Posterior cingulate gyrus (tissue), 11 donors: ENCODE measurements around the gene JARID2.

ENCODE experiments used
- DNase-seq, 10 donors: peaks; one replicate each; pipeline versions ENCODE4 v3.0.0 to v3.0.0-alpha.2; 2020 to 2021; ENCODE audit warnings: mixed read lengths in 3 of 10
- intact Hi-C: fragments of 100-400 bp; cut with DNase I; formaldehyde crosslinking; loops from one replicate; pipeline ENCODE4 v1.15.1; 2023

The JARID2 gene

DNA sequence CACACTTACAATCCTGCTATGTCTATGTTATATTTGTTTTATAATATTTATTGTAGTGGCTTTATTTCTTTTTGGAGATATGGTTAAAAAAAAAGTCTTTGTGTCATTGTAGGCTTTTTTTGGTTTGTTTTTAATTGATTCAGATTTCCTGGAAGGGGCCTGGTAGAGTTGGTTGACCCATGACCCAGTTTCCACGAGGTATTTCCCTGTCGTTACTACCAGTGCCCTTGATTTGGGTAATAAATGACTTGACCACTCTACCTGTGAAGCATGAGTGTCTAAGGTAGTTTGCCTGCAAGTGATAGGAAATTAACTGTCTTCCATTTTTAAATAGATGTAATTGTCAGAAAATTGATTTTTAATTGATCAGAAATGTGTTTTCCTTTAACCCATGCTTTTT lies 121.0 kb downstream of the JARID2 start:
- intact Hi-C loops, result no loop called here
- DNase-seq, result no peak

DNA sequence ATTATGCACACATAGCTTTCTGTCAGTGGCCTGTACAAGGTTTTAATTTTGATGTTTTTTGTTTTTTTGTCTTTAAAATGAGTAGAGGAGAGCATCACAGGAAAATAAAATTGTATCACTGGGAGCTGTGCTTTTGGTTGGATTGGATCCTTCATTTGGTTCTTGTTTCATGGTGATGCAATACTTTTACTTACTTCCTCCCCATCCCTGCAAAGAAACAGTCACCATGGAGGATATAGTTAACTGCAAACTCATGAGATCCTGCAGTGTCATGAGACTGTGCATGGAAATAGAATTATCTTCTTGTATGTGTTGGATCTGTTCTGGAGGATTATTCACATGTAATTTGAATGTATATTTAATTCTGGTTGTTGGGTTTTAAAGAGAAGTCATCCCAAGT lies 122.3 kb downstream of the JARID2 start:
- intact Hi-C loops, result no loop called here
- DNase-seq, result no peak

GRCh38 chr6:15368873-15369272 lies 123.0 kb downstream of the JARID2 start:
- intact Hi-C loops, result no loop called here
- DNase-seq, result no peak

- no peak for DNase-seq
- intact Hi-C loops, result no loop called here
Observed at GRCh38 chr6:15369838-15370237, 124.0 kb downstream of the JARID2 start.

DNA sequence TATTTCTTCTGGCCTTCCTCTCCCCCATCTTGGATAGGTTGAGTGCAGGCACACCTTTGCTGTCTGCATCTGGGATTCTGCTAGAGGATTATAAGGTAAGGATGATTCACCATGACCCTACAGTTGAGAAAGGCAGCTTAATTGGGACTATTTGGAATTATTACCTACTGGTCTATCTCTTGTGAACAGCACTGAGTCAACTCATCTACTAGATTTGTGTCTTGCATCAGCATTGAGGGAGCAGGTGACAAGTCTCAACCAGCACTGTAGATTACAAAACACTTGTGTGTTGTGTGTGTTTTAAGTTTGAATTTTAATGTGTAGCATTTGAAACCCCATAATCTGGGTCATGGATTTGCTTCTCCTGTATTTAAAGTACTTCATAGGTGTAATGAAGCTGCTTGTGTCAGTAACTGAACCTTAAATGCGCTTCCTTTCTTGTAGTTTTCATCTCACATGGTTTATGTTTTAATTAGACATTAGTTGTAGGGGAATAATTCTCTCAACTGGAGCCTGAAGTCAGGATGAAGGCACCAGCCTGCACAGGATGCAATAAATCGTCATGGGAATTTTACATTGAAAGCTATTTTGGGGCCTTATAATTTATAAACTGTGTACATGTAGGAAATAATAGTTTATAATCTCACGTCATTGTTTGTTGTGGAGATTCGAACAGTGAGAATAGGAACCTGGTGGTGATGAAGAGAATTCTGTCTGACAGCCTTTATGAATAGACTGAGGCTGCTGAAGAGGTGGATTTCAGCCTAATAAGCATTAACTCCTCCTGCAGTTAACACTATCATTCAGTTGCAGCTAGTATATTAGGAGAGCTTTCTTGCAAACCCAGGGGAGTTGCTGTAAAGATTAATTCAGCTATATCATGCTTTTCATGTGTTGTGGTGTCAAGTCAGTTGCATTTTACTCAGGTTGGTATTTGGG lies 125.1 kb downstream of the JARID2 start:
- intact Hi-C loops, result no loop called here

GRCh38 chr6:15372932-15373331 lies 127.1 kb downstream of the JARID2 start:
- no peak for DNase-seq
- intact Hi-C loops, result no loop called here

More for the DNA sequence above, 125.1 kb downstream of the JARID2 start:
- DNase-seq, result no peak

GRCh38 chr6:15374119-15374518 lies 128.2 kb downstream of the JARID2 start:
- intact Hi-C loops, result no loop called here

DNA sequence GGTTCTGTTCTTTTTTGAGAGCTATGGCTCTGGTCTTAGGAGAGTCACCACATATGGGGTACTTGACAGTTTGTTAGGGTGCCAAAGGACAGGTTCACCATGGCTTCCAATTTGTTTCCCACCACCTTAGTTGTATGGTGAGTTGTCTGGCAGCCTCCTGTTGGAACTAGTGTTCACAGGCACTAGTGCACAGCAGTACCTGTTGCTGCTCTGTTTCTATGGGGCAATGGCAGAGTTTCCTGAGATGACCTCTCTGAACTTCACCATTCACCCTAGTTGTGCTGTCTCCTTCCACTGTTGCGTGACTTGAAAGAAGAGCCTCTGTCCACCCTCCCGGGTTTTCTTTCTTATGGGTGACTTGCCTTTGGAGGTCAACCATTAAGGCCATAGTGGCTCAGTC lies 129.1 kb downstream of the JARID2 start:
- no peak for DNase-seq
- intact Hi-C loops, result no loop called here

More at GRCh38 chr6:15374119-15374518, 128.2 kb downstream of the JARID2 start:
- no peak for DNase-seq

DNA sequence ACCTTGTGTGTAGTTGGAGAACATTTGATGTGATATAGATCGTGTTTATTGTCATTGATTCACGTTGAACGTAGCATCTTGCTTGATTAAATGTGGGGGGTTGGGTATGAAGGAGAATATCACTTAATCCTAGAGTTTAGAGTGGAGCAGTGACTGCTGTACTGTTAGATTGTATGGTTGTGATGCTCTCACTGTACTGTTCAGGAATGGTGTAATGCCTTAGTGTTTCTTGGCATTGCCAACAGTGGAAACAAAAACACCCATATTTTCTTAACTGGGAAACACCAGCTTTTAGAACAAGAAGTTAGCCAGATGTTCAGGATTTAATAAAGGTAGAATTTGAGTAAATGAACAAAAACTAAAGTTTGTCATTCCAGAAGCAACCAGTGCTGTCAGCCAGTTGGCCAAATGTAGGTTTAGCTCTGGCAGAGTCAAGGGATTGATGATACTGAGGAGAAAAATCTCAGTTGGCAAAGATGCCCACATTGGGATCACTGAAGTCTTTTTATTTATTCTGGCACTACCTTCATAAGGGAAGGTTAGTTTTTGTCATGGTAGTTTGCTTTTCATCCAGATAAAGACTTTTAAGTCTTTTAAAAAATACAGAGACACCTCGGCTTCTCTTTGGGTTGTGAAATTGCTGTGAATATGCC lies 129.9 kb downstream of the JARID2 start:
- intact Hi-C loops, result no loop called here
- DNase-seq, result no peak

DNA sequence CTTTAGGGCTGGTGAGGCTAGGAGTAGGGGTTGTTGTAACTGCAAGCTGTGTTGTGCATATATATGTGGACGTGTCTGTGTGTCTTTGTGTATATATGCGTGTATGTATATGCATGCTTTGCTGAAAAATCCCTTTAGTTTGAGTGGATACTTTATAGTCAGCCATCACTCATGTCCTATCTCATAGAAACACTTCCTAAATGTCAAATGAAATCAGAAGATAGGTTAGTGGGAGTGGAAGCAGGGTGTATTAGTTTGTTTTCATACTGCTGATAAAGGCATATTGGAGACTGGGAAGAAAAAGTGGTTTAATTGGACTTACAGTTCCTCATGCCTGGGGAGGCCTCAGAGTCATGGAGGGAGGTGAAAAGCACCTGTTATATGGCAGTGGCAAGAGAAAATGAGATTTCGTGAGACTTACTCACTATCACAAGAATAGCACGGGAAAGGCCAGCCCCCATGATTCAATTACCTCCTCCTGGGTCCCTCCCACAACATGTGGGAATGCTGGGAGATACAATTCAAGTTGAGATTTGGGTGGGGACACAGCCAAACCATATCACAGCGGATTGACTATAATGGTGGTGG lies 131.1 kb downstream of the JARID2 start:
- intact Hi-C loops, result no loop called here
- DNase-seq, result no peak

DNA sequence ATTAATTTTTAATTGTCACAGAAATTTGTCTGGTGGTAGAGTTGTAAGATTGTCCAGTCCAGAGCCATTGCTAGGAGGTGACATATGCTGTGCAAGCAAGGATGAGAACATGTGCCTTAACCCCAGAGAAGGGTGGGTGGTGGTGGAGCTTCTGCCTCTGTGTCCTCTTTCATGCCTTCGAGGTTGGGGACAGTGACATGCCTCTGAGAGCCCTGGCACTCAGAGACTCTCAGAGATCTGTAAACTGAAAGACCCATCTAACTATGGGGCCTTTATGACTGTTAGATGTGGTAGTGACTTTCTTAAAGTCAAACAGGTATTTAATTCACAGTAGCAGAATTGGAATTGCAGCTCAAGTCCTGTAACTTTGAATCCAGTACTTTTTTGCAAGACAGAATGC lies 132.4 kb downstream of the JARID2 start:
- DNase-seq, result no peak
- intact Hi-C loops, result no loop called here

GRCh38 chr6:15378866-15379265 lies 133.0 kb downstream of the JARID2 start:
- intact Hi-C loops, result no loop called here
- DNase-seq, result no peak

- DNase-seq, result no peak
- intact Hi-C loops, result no loop called here
Observed at GRCh38 chr6:15380351-15380750, 134.5 kb downstream of the JARID2 start.

- intact Hi-C loops, result no loop called here
Observed at GRCh38 chr6:15382089-15382488, 136.2 kb downstream of the JARID2 start.

GRCh38 chr6:15382712-15383111 lies 136.8 kb downstream of the JARID2 start:
- DNase-seq, result no peak
- intact Hi-C loops, result no loop called here

More at GRCh38 chr6:15382089-15382488, 136.2 kb downstream of the JARID2 start:
- no peak for DNase-seq

DNA sequence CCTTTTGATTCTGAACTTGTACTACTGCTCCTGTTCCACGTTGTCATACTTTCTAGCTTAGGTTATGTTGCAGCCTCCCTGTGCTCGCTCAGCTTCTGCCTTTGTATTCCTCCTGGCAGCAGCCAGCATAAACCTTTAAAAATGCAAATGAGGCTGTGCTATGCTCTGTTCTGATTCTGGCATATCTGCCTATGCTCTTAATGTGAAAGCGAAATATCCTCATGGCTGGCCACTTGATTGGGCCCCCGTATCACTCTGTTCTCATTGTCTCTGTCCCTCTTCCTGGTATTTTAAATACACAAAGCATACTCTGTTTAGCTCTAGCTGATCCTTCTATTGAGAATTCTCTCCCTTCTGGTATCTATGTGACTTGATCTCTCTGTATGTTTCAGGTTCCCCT lies 139.0 kb downstream of the JARID2 start:
- no peak for DNase-seq
- intact Hi-C loops, result no loop called here

DNA sequence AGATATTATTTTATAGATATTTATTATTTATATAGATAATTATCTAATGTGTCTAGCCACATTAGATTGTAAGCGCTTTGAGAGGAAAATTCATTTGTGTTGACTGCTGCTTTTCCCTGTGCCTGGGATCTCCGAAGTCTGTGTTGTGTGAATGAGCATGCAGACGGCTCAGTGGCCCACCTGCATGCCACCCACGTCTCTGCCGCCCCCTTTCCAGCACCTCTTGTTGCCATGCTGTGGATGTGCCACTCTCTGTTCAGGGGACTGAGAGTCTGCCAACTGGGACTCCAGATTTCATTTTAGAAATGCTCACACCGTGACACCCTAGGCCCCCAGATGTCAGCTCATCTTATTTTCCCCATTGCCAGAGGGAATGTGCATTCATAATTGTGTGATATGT lies 139.7 kb downstream of the JARID2 start:
- intact Hi-C loops, result no loop called here
- no peak for DNase-seq

DNA sequence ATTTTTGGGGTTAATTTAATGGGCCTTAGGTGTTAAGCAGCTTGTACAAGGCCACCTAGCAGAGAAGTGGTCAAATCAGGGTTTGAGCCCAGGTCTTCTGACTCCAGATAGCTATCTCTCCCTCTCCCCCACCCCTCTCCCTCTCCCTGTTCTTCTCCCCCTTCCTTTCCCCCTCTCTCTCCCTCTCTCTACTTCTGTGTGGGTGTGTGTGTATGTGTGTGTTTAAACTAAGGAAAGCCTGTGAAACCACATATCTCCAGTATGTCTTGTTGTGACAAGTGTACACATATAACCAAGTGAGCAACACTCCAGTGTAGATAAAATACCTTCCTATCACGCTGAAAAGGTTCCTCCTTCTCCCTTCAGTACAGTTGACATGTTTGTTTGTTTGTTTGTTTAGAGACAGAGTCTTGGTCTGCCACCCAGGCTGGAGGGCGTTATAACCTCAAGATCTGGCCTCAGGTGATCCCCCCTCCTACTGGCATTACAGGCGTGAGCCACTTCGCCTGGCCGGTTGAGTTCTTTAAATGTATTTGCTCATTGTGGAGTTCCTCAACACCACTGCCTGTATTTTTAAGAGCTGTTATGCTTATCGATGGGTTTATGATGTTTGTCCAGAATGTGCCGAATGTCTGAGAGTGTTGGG lies 140.4 kb downstream of the JARID2 start:
- DNase-seq, result no peak
- intact Hi-C loops, result no loop called here

DNA sequence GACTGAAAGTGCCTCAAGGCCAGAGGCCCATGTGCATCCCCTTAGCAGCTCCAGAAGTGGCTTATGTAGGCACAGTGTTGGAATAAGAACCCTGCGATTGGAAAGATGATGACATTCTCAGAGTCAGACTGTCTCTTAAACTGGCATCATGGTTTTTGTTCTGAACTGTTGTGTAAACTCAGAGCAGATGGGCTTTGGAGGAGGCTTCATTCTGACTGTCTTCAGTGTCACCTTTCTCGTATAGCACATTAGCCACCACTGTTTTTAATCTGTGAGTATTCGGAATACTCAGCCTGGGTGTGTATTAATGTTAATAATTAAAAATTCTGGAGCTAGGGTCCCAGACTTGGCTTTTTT lies 140.9 kb downstream of the JARID2 start:
- intact Hi-C loops, result no loop called here
- DNase-seq, result no peak

DNA sequence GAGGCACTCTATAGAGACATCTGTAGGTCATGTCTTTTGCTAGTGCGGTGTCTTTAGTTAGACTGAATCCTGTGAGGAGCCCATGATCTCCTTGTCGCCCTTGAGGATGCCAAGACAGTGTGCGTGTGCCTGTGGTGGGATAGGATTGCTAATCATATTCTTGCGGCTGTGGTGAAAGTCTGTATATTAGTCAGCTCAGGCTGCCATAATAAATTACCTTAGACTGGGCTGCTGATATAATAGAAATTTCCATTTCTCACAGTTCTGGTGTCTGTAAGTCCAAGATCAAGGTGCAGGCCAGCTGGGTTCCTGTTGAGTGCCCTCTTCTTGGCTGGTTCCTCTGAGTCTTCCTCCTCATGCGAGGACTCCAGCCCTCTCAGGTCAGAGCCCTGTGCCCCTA lies 141.2 kb downstream of the JARID2 start:
- no peak for DNase-seq
- intact Hi-C loops, result no loop called here

GRCh38 chr6:15389084-15389764 lies 143.4 kb downstream of the JARID2 start:
- intact Hi-C loops, result no loop called here
- no peak for DNase-seq
